22Rv1 (cell line): Measurements from ENCODE around the gene LPO.

Experiments
- ZFX ChIP-seq: fragments of 450-650 bp; IDR thresholded peaks from 2 replicates; pipeline ENCODE4 v1.6.1; 2017; ENCODE audit warnings: antibody characterized with exemption, borderline replicate concordance
- TF ChIP-seq, protein P1 (sequence below): fragments of 450-650 bp; IDR thresholded peaks from 2 replicates; pipeline ENCODE4 v1.5.1; 2017; ENCODE audit warnings: mild to moderate bottlenecking

DNA sequence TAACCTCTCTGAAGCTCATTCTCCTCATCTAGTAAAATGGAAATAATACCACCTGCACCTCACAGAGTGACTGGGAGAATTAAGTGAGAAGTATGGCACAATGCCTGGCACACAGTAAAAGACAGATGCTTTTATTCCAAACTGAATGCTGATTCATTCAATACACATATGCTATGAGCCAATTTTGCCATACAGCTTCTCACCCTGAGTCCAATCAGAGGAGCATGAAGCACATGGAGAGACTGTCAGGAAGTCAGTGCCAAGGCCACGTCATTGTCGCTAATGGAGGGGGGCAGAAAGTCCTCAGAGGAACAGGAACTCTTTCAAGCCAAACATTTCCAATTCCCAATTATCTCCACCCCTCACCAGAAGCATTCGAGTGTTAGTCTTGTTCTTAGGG lies 30.9 kb upstream of the LPO start:
- TF ChIP-seq, protein P1, sequence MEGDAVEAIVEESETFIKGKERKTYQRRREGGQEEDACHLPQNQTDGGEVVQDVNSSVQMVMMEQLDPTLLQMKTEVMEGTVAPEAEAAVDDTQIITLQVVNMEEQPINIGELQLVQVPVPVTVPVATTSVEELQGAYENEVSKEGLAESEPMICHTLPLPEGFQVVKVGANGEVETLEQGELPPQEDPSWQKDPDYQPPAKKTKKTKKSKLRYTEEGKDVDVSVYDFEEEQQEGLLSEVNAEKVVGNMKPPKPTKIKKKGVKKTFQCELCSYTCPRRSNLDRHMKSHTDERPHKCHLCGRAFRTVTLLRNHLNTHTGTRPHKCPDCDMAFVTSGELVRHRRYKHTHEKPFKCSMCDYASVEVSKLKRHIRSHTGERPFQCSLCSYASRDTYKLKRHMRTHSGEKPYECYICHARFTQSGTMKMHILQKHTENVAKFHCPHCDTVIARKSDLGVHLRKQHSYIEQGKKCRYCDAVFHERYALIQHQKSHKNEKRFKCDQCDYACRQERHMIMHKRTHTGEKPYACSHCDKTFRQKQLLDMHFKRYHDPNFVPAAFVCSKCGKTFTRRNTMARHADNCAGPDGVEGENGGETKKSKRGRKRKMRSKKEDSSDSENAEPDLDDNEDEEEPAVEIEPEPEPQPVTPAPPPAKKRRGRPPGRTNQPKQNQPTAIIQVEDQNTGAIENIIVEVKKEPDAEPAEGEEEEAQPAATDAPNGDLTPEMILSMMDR: no peak
- TF ChIP-seq ZFX: no peak
